HepG2 (cell line): Measurements from ENCODE around the gene COPZ1. TPM values are rescaled to one million over a fixed set of nuclear protein-coding genes. Genes with fewer than 3 reads are reported as not detected.
A peak's percentile ranks its signal among the peaks of the same experiment; 100 is the strongest.

ENCODE experiments used
- ATAC-seq: fragments of 200-7000 bp; cut with Tn5 transposase; 3 replicates; pipeline ENCODE4 v1.9.1; 2020; ENCODE audit warnings: mild to moderate bottlenecking, moderate library complexity
- BruUV-seq: library from RNA; stranded (reverse); fragments of 400-500 nt; replicated peaks from 2 replicates; lab custom pipeline; 2021; lab: Mats Ljungman, UMichigan
- CTCF ChIA-PET: fragments of 300-600 bp; formaldehyde crosslinking; extraction: SDS; loops from one replicate; lab custom pipeline; 2021; ENCODE audit warnings: low total read pairs, inconsistent platforms, low intra/inter-chr PET ratio; lab: Yijun Ruan, JAX
- POLR2A ChIA-PET: fragments of 350-600 bp; sonication (Branson Sonifier 250); formaldehyde crosslinking; loops from one replicate; lab custom pipeline; 2020; ENCODE audit warnings: antibody characterized with exemption, inconsistent platforms; lab: Yijun Ruan, JAX
- DNase-seq: peaks from one replicate; pipeline ENCODE4 v3.0.0-alpha.2; 2015; ENCODE audit warnings: low spot score
- FAIRE-seq: peaks from 3 replicates; lab custom pipeline; 2011; peaks lifted over from hg19 to GRCh38; lab: Jason Lieb, UNC
- H2AFZ ChIP-seq: one replicate; pipeline ENCODE4 v1.6.1; 2011; ENCODE audit warnings: low read length, inconsistent platforms
- H3K27ac ChIP-seq: fragments of 300-600 bp; 3 replicates; pipeline ENCODE4 v1.8.0; 2011; ENCODE audit warnings: mixed run types, mild to moderate bottlenecking, mixed read lengths, low read length, inconsistent platforms; ENCODE audit not compliant: insufficient read depth; ENCODE audit errors: extremely low read length
- H3K27me3 ChIP-seq, 2 experiments: fragments of 200-600 bp in 1 of 2; 2 replicates in 1 of 2; 3 replicates in 1 of 2; pipeline versions ENCODE4 v1.6.0 to v1.8.0; 2011; ENCODE audit warnings: low read length in 2 of 2, mild to moderate bottlenecking in 2 of 2, moderate library complexity in 2 of 2, inconsistent platforms in 1 of 2; ENCODE audit not compliant: insufficient read depth in 2 of 2, control insufficient read depth in 1 of 2
- H3K36me3 ChIP-seq, 2 experiments: fragments of 200-600 bp in 1 of 2; replicated peaks in 1 of 2; 2 replicates in 1 of 2; 3 replicates in 1 of 2; pipeline versions ENCODE4 v1.5.1 to v1.8.0; 2011; ENCODE audit warnings: low read length in 2 of 2, inconsistent platforms in 1 of 2; ENCODE audit not compliant: insufficient read depth in 2 of 2, control insufficient read depth in 1 of 2
- H3K4me1 ChIP-seq: 2 replicates; pipeline ENCODE4 v1.5.1; 2012; ENCODE audit warnings: low read length, inconsistent platforms; ENCODE audit not compliant: insufficient read depth
- H3K4me2 ChIP-seq: 2 replicates; pipeline ENCODE4 v1.6.0; 2011; ENCODE audit warnings: low read depth, low read length, inconsistent platforms
- H3K4me3 ChIP-seq, 3 experiments: fragments of 200-600 bp in 1 of 3; sonication (generic), shearing (Covaris generic) in 1 of 3; replicated peaks in 1 of 3; 2 replicates each; pipeline ENCODE4 v1.5.1; 2011 to 2016; ENCODE audit warnings: low read length in 3 of 3, inconsistent platforms in 2 of 3, low read depth in 2 of 3, mild to moderate bottlenecking in 2 of 3, control low read depth in 1 of 3, mixed read lengths in 1 of 3; ENCODE audit not compliant: insufficient read depth in 1 of 3
- H3K79me2 ChIP-seq: one replicate; pipeline ENCODE4 v1.6.1; 2011; ENCODE audit warnings: low read length, inconsistent platforms; ENCODE audit not compliant: insufficient read depth
- H3K9ac ChIP-seq: 2 replicates; pipeline ENCODE4 v1.6.0; 2011; ENCODE audit warnings: mild to moderate bottlenecking, low read depth, low read length, inconsistent platforms; ENCODE audit not compliant: insufficient read depth
- H3K9me3 ChIP-seq: 2 replicates; pipeline ENCODE4 v1.5.1; 2012; ENCODE audit warnings: mild to moderate bottlenecking, low read length
- H4K20me1 ChIP-seq: 2 replicates; pipeline ENCODE4 v1.6.0; 2011; ENCODE audit warnings: inconsistent platforms, mild to moderate bottlenecking, low read length, moderate library complexity; ENCODE audit not compliant: insufficient read depth
- KDM6A ChIP-seq: IDR thresholded peaks from 2 replicates; pipeline ENCODE4 v1.6.1; 2016; ENCODE audit warnings: low read depth
- ZFYVE20 ChIP-seq: sonication (generic); formaldehyde crosslinking; IDR thresholded peaks from 2 replicates; pipeline ENCODE4 v1.8.0; 2023; ENCODE audit warnings: low read depth, mild to moderate bottlenecking, moderate library complexity, missing genetic modification reagents, borderline replicate concordance
- ZKSCAN5 ChIP-seq: sonication (generic); formaldehyde crosslinking; IDR thresholded peaks from 2 replicates; pipeline ENCODE4 v1.5.1; 2020; ENCODE audit warnings: mild to moderate bottlenecking, missing genetic modification reagents
- ZNF589 ChIP-seq: sonication (generic); formaldehyde crosslinking; conservative IDR thresholded peaks from 2 replicates; pipeline ENCODE4 v1.8.0; 2022; ENCODE audit warnings: mild to moderate bottlenecking, moderate library complexity, missing genetic modification reagents
- WGBS: methylation state at CpG from one replicate; pipeline ENCODE4 v1.1.6; 2017; ENCODE audit warnings: low lambda C conversion rate; 5-methylcytosine and 5-hydroxymethylcytosine counted together
- in situ Hi-C: cut with HindIII; loops from 2 replicates; pipeline ENCODE4 v1.10.0; 2017; ENCODE audit warnings: low pct_unique_long_range_greater_than_20kb; ENCODE audit not compliant: extremely low pct_ligation_motif_present
- intact Hi-C: fragments of 100-400 bp; cut with micrococcal nuclease; formaldehyde crosslinking; loops from one replicate; pipeline ENCODE4 v1.10.0; 2022; ENCODE audit not compliant: unreplicated experiment
- polyA plus RNA-seq, 8 experiments: library from polyadenylated mRNA; depleted of rRNA in 3 of 8; stranded (reverse) in 7 of 8; unstranded in 1 of 8; fragments of >200 nt; fragmentation: Illumina TruSeq in 4 of 8; extraction: Trizol in 4 of 8; gene quantifications; 2 replicates each; pipeline versions ENCODE4 v1.2.1 to v1.2.3, GENCODE V29; 2011 to 2016; ENCODE audit warnings: low read depth in 4 of 8, missing spikeins in 1 of 8, mixed read lengths in 1 of 8; ENCODE audit not compliant: insufficient read depth in 1 of 8
- total RNA-seq, 5 experiments: library from RNA; depleted of rRNA; stranded (reverse); fragments of >200 nt; fragmentation: Illumina TruSeq; extraction: Trizol; gene quantifications; 2 replicates each; pipeline ENCODE4 v1.2.3, GENCODE V29; 2016; ENCODE audit warnings: low read depth in 1 of 5
- TF ChIP-seq, protein P1 (sequence below): sonication (generic); formaldehyde crosslinking; IDR thresholded peaks from 2 replicates; pipeline ENCODE4 v1.5.0; 2020; ENCODE audit warnings: mild to moderate bottlenecking, missing genetic modification reagents
- TF ChIP-seq, protein P2 (sequence below): sonication (generic); formaldehyde crosslinking; IDR thresholded peaks from 2 replicates; pipeline ENCODE4 v1.5.0; 2020; ENCODE audit warnings: missing genetic modification reagents, mild to moderate bottlenecking, borderline replicate concordance

Gene COPZ1
- total and polyA plus RNA-seq, 2 of the 13 experiments (the other 11 are each of a cell fraction or from before 2014, with no cell fraction given), result 125 to 184 TPM

DNA sequence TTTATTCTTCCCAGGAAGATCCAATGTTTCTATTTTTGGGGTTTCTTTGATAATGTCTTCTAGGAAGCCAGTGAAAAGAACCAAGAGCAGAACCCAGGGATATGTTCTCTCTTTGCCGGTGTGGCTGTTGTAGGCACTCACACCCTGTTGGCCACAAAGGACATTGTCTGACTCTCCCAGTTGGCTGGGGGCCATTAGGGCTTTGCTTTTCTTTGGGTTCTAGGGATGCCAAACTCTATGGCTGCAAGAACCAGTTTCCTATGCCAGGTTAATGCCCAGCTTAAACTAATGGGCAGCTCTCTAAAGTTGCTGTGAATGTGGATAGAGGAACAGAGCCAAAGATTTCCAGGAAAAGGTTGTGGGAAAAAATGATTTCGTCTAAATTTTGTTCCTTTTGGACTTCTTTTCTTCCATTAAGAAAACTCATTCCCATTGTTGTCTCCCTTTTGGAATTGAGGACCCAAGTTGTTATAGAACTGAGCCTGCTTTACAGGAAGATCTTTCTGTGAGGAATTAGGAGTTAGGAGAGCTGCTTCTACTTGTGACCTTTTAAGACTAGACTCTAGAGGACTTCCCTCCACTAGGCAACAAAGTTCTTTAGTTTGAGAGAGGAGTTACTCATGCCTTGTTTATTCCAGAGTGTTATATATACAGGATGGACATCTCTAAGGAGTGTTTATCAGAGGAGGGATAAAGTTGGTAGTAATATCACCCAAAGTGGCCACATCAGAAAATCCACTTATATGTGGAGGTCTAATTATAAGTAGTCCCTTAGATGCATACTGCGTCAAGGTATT lies 13.1 kb downstream of the COPZ1 start:
- H3K9ac ChIP-seq, result no peak overlapping the region
- no peak overlapping the region for H2AFZ ChIP-seq
- no peak for ATAC-seq
- H3K4me2 ChIP-seq, result no peak overlapping the region
- no peak overlapping the region for H3K4me3 ChIP-seq
- H3K27me3 ChIP-seq, result no peaks in the 10 kb centered on the region
- intact Hi-C loops, result loop anchor here (2.0 kb wide), 1 partner anchor 21 kb away; no protein-coding TSS in a partner anchor
- H3K27ac ChIP-seq, result peak overlapping the region; percentile 12
- no peaks in the 10 kb centered on the region for H3K9me3 ChIP-seq
- BruUV-seq, result no TSS peak
- no peak for FAIRE-seq
- WGBS, result 94% methylated on average over 3 of the region's 3 CpGs
- H3K79me2 ChIP-seq, result peaks cover 9% of the 10 kb centered on the region
- peaks cover 5 to 22% of the 10 kb centered on the region in 2 experiments for H3K36me3 ChIP-seq
- no peaks in the 10 kb centered on the region for H4K20me1 ChIP-seq
- ChIA-PET CTCF (no interaction called here), POLR2A (interaction anchor here (1.1 to 4.4 kb wide), 6 partner anchors 10 to 58 kb away, joined by 4 to 25 read pairs (median 11); partner anchors contain the start of genes CBX5, COPZ1 and HNRNPA1)
- in situ Hi-C loops, result no loop called here
- TF ChIP-seq KDM6A (CRISPR knock-in tag) (no peak), ZNF589 (CRISPR knock-in tag) (no peak), ZFYVE20 (CRISPR knock-in tag) (no peak), ZKSCAN5 (no peak)
- TF ChIP-seq, protein P1, sequence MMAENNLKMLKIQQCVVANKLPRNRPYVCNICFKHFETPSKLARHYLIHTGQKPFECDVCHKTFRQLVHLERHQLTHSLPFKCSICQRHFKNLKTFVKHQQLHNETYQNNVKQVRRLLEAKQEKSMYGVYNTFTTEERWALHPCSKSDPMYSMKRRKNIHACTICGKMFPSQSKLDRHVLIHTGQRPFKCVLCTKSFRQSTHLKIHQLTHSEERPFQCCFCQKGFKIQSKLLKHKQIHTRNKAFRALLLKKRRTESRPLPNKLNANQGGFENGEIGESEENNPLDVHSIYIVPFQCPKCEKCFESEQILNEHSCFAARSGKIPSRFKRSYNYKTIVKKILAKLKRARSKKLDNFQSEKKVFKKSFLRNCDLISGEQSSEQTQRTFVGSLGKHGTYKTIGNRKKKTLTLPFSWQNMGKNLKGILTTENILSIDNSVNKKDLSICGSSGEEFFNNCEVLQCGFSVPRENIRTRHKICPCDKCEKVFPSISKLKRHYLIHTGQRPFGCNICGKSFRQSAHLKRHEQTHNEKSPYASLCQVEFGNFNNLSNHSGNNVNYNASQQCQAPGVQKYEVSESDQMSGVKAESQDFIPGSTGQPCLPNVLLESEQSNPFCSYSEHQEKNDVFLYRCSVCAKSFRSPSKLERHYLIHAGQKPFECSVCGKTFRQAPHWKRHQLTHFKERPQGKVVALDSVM, result no peak
- TF ChIP-seq, protein P2, sequence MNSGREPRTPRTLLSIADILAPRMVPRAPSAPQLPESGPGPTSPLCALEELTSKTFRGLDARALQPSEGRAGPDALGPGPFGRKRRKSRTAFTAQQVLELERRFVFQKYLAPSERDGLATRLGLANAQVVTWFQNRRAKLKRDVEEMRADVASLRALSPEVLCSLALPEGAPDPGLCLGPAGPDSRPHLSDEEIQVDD, result no peak
- H3K4me1 ChIP-seq, result peaks cover 68% of the 10 kb centered on the region
- no peak for DNase-seq
